NCI-H524 treated with DMSO at 0.1 percent for 48 hours (cell line): ENCODE results near the gene VPS8.

Source experiments
- DNase-seq: peaks from one replicate; lab custom pipeline; 2025; lab: John Stamatoyannopoulos, UW

The VPS8 gene

DNA sequence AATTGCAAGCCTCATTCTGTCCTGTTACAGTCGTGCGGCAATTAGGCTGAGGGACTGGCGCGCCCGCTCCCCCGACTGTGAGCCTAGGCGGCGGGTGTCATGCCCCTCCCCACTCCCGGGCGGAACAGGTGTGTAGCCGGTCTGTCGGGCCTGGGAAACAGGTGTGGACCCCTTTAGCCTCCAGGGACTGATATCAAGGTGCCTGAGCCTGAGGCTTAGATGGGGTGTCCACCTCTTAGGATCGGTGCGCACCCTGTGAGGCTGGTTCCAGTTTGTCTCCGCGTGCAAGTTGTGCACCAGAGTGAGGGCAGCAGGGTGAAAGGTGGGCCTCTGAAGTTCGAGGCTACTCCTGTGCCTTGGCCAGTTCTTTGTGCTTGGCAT, 686 bp downstream of the VPS8 start:
- DNase-seq, result no peak

DNA sequence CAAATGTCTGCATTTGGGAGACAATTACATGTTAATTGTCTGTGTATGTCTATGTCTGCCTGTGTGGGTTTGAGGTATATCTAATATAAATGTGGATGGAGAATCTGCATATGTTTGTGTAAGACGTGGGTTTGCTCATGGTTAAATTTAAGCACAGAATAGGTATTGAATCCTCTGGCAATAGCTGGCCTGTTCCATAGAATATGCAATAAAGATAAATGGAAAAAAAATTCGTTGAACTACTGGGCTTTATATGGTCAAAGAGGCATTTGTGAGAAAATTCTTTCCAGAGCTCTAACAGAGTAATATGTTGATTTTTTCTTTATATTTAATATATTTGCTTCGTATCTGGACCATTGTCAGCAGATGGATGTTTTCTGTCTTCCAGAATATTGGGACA, 1.4 kb downstream of the VPS8 start:
- DNase-seq, result no peak

DNA sequence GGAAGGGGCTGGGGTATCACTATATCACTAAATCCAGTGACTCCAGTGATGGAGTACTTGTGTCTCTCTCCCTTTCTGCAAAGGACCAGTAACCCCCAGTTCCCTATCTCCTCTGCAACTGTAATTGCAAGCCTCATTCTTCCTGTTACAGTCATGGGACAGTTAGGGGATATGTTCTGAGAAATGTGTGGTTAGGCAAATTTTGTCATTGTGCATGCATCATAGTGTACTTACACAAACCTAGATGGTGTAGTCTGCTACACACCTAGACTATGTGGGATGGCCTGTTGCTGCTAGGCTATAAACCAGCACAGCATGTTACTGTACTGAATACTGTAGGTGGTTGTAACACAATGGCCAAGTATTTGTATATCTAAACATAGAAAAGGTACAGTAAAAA, 2.2 kb downstream of the VPS8 start:
- DNase-seq, result no peak

DNA sequence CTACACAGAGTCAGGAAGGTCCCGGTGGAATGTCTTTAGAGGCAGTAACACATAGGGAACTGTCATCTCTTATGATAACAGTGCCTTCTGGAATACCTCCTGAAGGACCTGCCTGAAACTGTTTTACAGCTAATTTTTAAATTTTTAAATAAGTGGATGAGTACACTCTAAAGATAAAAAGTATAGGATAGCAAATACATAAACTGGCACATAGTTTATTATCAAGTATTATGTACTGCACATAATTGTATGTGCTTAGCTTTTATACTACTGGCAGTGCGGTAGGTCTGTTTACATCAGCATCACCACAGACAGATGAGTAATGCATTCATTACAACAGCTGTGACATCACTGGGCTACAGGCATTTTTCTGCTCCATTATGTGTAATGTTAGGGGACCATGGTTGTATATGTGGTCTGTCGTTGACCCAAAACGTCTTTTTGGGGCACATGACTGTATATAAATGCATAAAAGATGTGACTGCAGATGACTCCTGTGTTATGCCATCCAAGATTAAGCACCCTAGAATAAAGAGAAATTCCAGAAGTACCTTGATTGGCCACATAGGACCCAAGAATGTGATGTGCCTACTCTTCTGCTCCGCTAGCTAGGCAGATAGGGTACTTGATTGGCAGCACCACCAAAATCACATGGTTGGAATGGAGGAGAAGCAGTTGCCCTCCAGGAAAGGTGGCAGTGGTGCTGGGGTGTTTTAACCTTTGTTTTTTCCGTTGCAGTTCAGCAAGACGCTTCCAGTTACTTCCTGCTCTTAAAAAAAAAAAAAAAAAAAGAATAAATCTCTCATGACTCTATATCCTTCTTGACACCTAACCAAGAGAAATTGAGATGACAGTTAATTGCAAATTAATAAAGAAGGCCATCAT, 3.3 kb downstream of the VPS8 start:
- DNase-seq, result no peak

DNA sequence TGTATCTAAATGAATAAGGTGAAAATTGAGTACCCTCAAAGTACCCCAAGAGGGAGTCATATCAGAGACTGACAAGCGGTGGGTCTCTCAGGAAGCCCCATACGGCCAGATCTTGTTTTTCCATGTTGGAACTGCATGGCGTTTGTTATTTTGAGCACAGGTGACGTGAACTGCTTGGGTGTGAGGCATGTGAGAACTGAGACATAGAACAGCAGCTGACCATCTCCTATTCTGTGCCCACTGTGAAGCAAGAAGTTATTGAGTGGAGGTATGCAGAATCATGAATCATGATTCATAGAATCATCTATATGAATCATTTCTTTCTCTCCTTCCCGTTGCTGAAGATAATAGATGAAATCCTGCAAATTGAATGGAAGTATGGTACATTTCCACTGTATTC, 4.6 kb downstream of the VPS8 start:
- DNase-seq, result no peak

DNA sequence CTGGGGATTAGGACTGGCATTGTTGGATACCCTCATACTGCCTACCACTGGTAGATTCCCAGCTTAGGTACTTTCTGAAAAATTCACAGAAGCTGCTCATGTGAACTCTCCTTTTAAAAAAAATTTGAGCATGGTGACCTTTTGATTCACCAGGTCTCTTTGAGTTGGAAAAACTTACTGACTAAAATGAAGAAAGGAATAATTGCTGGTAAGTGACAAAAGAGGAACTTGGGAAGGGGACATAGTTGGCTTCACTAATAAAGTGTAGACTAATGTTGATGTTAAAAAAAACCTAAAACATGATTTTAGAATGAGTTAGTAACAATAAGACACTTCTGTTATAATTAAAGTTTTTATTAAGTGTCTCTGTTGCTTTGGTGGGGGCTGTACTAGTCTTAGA, 8.6 kb downstream of the VPS8 start:
- DNase-seq, result no peak

DNA sequence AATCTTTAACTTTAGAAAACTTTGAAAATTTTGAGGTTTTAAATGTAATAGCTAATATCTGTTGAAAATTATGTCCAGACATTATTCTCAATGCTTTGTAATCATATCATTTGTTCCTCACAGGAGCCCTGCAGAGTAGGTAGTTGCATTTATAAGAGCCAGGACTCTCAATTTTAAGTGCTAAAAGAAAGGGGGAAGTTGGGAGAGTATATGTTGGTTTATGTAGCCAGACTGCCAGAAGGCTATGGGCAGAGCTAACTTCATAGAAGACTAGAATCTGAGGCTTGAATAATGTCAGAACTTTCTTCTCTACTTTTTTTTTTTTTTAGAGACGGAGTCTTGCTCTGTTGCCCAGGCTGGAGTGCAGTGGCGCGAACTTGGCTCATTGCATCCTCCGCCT, 9.1 kb downstream of the VPS8 start:
- no peak for DNase-seq

DNA sequence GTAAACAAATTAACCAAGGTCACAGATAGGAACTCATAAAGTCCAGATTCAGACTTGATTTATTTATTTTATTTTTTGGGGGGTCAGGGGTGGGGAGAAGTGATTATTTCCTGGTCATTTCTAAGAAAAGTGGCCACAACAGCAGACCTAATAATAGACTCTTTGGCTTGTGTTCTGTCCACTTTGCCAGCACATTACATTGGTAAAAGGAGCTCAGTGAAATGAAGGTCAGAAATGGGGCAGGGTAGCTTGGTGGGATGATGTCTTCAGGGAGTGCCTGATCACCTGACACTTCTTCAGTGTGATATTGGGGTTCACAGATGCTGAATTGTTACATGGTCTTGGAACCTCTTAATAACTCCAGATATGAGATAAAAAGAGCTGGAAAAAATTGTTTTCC, 10.1 kb downstream of the VPS8 start:
- no peak for DNase-seq

DNA sequence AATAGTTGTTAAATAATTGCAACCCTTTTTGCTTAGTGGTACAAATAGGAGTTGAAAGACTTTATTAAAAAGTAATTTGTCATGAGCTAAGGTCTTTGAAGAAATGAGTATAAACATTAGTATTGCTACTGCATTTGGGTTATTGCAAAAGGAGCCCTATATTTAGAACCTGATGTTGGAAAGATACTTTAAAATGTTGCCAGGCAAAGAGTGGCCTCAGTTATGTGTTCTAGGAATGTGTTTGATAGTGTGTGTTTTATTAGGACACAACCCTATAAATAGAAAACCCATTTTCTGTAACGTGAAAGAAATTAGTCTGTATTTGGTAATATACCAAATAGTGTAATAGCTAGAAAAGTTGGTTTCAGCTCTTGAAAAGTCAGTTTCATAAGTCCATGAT, 10.7 kb downstream of the VPS8 start:
- no peak for DNase-seq

DNA sequence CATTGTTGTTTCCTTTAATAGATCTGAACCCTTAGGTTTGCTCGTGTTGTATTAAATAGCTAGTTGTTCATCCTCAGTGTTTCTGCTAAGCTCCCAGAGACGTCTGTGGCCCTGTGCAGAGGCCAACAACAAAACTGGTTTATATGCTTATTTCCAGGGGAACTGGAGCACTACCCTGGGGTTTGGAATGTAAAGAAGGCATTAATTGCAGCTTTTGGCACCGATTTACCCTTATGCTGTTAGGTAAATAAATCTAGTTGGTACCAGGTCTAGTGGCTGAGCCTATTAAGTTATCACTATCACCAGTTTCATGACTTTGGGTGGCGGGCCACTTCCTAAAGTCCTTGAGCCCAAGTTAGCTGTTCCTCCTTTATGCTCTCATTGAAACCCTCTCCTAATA, 12.0 kb downstream of the VPS8 start:
- no peak for DNase-seq

DNA sequence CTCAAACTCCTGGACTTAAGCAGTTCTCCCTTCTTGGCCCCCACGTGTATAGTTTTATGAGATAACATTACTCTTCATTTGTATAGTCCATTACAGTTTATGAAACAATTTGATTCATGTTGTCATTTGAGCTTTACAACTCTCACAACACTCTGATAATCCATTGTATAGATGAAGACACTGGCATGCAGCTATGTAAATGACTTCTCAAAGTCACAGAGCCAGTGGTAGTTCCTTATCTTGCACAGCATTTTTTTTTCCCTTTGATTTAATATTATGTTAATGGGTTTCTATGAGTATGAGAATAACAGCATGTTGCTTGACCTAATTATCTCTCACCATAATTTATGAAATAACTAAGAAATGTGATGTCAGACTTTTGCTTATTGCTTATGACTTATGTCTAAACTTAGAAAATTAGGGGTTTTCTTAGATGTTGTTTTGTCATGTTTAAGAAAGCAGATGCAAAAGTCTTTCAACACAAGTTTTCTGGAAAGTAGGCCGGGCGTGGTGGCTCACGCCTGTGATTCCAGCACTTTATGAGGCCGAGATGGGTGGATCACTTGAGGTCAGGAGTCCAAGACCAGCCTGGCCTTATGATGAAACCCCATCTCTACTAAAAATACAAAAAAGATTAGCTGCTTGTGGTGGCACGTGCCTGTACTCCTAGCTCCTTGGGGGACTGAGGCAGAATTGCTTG, 13.3 kb downstream of the VPS8 start:
- DNase-seq, result no peak

DNA sequence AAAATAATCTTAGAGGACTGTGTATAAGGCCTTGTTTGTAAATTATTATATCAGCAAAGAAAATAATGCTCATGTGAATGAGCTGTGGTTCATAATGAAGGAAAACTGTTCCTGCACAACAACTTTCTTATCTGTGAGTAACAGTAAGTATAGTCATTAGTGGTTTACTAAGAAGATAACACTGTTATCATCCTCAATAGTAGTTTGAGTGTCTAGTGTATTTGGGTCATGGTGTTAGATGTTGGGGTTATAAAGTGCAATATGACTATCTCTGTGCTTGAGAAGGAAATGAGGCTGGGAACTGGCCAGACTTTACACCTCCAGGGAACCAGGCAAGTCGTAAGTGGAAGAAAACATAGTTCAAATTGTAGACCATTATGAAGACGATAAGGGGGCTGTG, 15.6 kb downstream of the VPS8 start:
- DNase-seq, result no peak

DNA sequence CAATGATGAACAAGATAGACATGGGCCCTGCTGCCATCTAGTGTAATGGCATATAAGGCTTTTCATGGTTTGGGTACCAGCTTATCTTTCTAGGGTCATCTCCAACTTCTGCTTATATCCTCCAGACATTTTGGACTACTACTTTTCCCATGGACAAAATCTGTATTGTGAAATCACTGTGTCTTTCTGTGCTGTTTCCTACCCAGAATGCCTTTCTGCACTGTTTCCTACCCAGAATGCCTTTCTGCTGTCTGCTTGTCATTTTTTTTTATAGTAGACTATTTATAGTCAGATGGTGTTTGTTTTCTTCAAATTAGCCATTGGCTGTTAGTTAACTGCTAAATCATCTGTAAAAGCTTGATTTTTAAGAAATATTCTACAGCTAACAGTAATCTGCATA, 20.1 kb downstream of the VPS8 start:
- DNase-seq, result no peak

DNA sequence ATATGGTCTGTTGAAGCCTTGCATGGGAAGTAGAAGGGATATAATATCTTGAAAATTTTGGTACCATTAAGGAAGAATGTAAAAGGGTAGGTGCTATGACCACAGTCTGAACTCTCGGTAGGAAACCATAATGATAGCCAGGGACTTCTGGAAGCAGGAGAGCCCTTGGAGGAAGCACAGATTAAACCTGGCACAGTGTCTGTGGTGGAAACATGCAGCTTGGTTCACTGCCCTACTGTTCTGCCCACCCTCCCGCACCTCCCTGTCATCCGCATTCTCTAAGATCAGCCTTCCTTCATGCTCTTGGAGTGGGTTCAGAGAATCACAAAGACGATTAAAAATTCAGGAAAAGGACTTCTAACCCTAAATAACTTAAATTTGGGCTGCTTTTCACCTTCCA, 20.9 kb downstream of the VPS8 start:
- DNase-seq, result no peak

DNA sequence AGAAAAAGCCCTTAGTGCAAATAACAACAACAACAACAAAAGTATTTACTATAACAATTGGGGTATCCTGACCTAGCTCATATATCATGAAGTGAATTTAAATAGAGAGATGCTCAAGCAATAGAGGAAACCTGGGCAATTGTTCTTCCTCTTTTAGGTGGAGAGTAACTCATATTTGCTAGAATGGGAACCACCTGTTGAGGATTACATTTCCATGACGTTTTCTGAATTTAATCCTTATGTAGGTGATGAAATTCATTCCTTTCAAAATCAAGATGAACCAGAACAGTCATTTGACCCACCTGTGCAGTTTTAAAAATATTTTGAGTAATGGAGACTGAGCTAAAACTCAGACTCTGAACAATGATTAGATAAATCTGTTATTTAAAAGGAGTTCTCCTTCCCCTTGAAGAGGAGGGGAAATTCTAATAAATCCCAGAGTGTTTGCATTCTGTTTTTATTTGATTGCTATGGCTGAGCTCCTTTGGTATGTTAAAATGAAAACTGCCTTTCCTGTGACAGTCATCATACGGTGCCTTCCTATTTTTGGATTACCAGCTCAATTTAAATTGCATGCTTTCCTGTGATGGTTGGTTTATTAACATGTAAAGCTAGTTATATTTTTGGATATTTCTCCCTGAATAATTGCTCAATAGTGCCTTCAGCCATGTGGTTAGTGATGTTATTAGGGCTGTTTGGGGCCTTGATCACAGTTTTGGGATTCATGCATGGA, 24.3 kb downstream of the VPS8 start:
- DNase-seq, result no peak

DNA sequence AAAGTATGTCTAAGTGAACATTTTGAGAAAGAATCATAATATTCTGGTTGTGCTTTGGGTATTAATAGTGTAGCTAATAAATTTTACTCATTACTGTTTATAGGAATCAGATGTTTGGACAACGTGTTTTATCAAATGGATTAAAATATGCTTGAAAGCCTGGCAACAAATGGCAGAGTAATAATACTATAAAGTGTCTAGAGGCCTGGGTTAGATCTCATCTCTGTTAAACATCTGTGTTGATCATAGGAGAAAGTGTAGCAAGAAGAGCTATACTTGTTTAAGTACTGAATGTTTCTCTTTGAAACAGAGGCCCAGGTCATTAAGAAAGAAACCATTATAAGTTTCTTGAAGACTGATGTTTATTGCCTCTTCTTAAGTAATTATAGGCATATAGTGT, 30.5 kb downstream of the VPS8 start:
- DNase-seq, result no peak

DNA sequence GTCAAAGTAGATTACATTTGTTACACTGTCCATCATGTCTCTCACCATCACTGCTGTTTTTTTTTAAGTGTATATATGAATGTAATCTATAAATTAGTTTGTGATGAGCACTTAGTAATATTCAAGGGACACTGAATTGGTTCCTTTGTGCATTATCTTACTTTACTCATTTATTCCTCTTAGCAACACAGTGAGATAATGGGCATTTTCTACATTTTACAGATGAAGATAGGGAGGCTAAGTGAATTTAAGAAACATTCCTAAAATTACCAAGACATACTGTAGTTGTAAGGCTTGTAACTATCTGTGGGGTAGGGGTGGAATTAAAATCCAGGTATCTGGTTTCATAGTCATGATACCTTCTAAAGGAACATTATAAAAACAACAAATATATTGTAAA, 33.9 kb downstream of the VPS8 start:
- no peak for DNase-seq

DNA sequence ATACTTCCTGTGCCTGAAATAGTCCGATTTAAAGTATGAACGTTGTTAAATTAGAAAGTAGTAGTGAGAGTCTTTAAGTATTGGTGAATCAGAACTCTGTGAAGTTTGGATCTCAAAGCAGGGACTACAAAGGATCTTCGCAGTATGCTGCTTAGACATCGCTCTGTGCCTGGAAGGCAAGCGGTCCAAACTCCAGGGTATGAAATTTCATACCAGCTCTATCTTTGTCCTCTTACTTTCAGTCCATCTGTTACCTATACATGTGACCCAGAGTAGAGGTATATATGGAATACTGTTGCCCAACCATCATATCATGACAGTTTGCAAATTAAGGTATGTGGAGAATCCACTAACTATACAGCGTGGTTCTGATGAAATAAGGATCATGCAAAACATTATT, 34.5 kb downstream of the VPS8 start:
- no peak for DNase-seq

DNA sequence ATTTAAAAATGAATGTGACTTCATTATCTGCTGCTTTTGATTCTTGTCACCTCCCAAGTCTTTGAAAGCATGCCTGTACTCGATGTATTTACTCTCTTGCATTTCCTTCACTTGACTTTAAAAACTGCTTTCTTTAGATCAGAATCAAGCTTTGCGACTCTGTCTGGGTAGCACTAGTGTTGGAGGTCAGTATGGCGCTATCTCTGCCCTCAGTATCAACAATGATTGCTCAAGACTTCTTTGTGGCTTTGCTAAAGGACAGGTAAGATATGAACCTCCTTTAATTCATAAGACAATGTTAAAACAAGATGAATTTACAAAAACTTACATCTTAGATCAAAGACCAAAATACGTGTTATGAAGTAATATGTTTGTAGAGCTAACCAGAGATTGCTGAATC, 37.0 kb downstream of the VPS8 start:
- no peak for DNase-seq

DNA sequence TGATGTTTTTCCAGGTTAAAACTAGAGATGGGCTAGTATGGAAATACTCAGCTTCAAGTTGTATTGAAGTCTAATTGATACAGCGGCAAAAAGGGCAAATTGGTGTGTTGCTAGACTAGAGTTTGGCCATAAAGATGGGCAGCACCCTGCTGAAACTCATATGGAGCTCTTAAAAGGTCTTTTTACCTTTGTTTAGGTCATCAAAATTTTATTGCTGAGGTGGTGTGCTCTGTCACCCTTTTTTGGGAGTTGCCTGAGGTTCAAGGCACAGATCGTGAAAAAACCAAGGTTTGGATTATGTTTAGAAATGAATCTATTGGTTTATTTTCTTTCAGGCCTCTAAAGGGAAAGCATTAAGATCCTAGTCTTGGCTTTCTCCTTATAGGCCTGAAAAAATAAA, 38.2 kb downstream of the VPS8 start:
- no peak for DNase-seq

DNA sequence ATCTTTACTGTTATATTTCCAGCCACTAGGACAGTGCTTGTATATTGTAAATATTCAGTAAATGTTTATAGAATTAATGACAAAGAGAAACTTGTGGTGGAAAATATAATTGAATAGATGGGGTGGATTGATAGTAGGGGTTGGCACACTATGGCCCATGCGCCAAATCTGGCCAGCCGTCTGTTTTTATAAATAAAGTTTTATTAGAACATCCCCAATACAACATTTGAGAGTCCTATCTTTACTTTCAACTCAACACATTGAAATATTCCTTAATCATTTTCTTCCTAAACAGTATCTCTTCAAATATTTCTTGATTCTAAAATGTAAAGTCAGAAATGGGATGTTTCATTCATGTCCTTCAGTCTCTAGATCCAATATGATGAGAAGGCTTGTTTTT, 45.1 kb downstream of the VPS8 start:
- no peak for DNase-seq

DNA sequence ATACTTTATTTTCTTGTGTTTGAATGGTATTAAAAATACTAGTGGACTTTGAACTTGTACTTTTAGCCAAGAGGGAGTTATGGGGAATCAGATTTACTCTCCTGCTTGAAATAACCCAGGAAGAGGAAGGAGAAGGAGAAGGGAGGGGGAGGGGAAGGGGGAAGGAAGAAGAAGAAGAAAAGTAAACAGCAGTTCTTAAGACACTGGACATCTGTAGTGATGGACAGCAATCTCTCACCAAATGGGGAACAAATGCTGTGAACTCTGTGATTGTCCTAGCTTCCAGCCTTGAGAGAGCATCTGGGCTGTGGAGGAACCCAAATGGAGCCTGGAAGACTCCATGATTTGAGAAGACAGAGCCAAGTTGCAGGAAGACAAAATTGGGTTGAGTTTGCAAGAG, 52.0 kb downstream of the VPS8 start:
- no peak for DNase-seq

DNA sequence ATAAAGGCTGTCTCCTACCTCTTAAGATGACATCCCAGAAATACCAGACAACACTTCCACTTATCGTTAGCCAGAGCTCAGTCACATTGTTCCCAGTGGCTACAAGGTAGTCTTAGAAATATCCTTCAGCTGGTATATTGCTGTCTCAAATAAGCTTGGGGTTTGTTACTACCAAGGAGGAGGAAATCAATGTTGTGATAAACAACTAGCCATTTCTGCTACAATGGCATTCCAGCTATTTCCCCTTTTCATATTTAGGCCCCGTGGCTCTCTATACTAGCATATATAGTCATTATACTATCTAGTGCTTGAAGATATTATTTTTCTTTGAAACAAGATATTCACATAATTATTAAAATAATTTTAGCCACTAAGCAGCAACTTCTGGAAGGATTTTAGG, 56.5 kb downstream of the VPS8 start:
- no peak for DNase-seq
